AG04449 (cell line): ENCODE data around the gene TKTL1.
A peak's percentile ranks its signal among the peaks of the same experiment; 100 is the strongest.

ENCODE experiments used
- CTCF ChIA-PET: fragments of 350-600 bp; formaldehyde crosslinking; extraction: SDS; loops from one replicate; lab custom pipeline; 2021; ENCODE audit warnings: antibody characterized with exemption; lab: Yijun Ruan, JAX
- POLR2A ChIA-PET: fragments of 400-600, 350-600 bp; formaldehyde crosslinking; extraction: SDS; loops from one replicate; lab custom pipeline; 2020; ENCODE audit warnings: antibody characterized with exemption, inconsistent platforms; lab: Yijun Ruan, JAX
- DNase-seq: peaks from one replicate; pipeline ENCODE4 v3.0.0-alpha.2; 2010; ENCODE audit warnings: low read depth, low spot score
- H3K4me3 ChIP-seq: 2 replicates; pipeline ENCODE4 v1.5.1; 2011; ENCODE audit warnings: low read depth, mild to moderate bottlenecking, control low read depth, low read length
- TF ChIP-seq, protein P1 (sequence below): IDR thresholded peaks from one replicate; pipeline ENCODE4 v1.5.1; 2011; ENCODE audit warnings: mild to moderate bottlenecking, moderate library complexity, low read length, control low read depth, inconsistent platforms; ENCODE audit not compliant: insufficient read depth; ENCODE audit errors: missing control alignments

The TKTL1 gene

GRCh38 chrX:154370300-154371016, 74.9 kb downstream of the TKTL1 start:
- TF ChIP-seq, protein P1, sequence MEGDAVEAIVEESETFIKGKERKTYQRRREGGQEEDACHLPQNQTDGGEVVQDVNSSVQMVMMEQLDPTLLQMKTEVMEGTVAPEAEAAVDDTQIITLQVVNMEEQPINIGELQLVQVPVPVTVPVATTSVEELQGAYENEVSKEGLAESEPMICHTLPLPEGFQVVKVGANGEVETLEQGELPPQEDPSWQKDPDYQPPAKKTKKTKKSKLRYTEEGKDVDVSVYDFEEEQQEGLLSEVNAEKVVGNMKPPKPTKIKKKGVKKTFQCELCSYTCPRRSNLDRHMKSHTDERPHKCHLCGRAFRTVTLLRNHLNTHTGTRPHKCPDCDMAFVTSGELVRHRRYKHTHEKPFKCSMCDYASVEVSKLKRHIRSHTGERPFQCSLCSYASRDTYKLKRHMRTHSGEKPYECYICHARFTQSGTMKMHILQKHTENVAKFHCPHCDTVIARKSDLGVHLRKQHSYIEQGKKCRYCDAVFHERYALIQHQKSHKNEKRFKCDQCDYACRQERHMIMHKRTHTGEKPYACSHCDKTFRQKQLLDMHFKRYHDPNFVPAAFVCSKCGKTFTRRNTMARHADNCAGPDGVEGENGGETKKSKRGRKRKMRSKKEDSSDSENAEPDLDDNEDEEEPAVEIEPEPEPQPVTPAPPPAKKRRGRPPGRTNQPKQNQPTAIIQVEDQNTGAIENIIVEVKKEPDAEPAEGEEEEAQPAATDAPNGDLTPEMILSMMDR = no peak
- POLR2A ChIA-PET = interaction anchor here (0.6 to 1.3 kb wide), 4 partner anchors 9 to 28 kb away, joined by 3 to 12 read pairs (median 4); partner anchors contain the start of genes EMD and RPL10
- DNase-seq = no peak
- H3K4me3 ChIP-seq = peak overlapping the region; percentile 83
- CTCF ChIA-PET = no interaction called here

- POLR2A ChIA-PET = interaction anchor here (0.6 to 1.3 kb wide), 6 partner anchors 8 to 403 kb away, joined by 3 to 12 read pairs (median 4); partner anchors contain the start of genes EMD and RPL10
- CTCF ChIA-PET = no interaction called here
- peak overlapping the region; percentile 83 for H3K4me3 ChIP-seq
- DNase-seq = no peak
- TF ChIP-seq, protein P1 = no peak
These were observed 75.6 kb downstream of the TKTL1 start for GRCh38 chrX:154371017-154371788.

DNA sequence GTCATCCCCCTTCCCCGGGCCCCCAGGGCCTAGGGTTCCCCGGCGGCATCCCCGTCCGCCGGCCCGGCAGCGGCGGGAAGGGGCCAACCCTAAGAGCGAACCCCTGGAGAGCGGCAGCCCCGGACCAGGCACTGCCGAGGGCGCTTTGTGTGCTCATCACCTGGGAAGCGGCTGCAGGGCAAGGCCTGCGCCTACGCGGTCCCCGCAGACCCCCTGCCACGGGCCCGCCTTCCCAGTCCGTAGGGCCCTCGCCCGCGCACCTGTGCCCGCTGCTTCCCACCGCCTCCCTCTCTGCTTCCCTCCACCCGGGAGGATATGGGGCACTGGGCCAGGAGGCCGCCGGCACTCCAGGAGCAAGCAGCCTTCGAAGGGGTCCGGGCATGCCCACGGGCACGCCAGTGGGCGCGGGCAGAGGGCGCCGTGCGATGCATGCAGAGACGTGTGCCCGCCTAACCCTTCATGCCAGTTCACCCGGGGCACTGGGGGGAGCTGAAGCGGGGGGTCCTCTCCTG, 76.2 kb downstream of the TKTL1 start:
- TF ChIP-seq, protein P1 = no peak
- no peak for DNase-seq
- ChIA-PET POLR2A (no interaction called here), CTCF (no interaction called here)
- H3K4me3 ChIP-seq = peak overlapping the region; percentile 83

- CTCF ChIA-PET = interaction anchor here (0.5 to 3.1 kb wide), 12 partner anchors 9 to 426 kb away, joined by 3 to 17 read pairs (median 6); no protein-coding TSS in a partner anchor
- TF ChIP-seq, protein P1 = no peak
- DNase-seq = no peak
- POLR2A ChIA-PET = no interaction called here
- H3K4me3 ChIP-seq = peak overlapping the region; percentile 83
These were observed 77.0 kb downstream of the TKTL1 start for GRCh38 chrX:154372612-154373022.

GRCh38 chrX:154373340-154374306, 78.0 kb downstream of the TKTL1 start:
- TF ChIP-seq, protein P1 = peak; percentile 59
- POLR2A ChIA-PET = interaction anchor here (1.1 kb wide), 1 partner anchor 10 kb away, joined by 5 read pairs; no protein-coding TSS in a partner anchor
- peak overlapping the region; percentile 83 for H3K4me3 ChIP-seq
- no peak for DNase-seq
- CTCF ChIA-PET = interaction anchor here (0.5 to 3.1 kb wide), 16 partner anchors 8 to 427 kb away, joined by 3 to 17 read pairs (median 4); partner anchors contain the start of gene RPL10
